ENCODE measurements around the gene LRRC55. TPM values are rescaled to one million over a fixed set of nuclear protein-coding genes. Genes with fewer than 3 reads are reported as not detected.

LRRC55 gene
- polyA plus RNA-seq, 1 experiment: not detected

GRCh38 chr11:57235761-57236703 lies 54.3 kb downstream of the LRRC55 start:
- Histone ChIP-seq H3K36me3 (ENCODE audit: control insufficient read depth, insufficient read depth, low read length) (no peaks in the 10 kb centered on the region), H3K27me3 (ENCODE audit: control insufficient read depth, insufficient read depth, low read length) (peaks cover 15% of the 10 kb centered on the region), H3K4me3 (ENCODE audit: low read depth, low read length) (no peak overlapping the region)
- POLR2A ChIA-PET: no interaction called here
- TF ChIP-seq CTCF (IDR thresholded peaks at IDR 0.05; ENCODE audit: insufficient read depth, low read depth, low read length): no peak
- CTCF ChIA-PET: interaction anchor here (7.0 kb wide), 1 partner anchor 14 kb away, joined by 64 read pairs; no protein-coding TSS in a partner anchor
- DNase-seq (ENCODE audit: low read depth): no peak

- CTCF ChIA-PET: interaction anchor here (7.0 kb wide), 1 partner anchor 13 kb away, joined by 64 read pairs; no protein-coding TSS in a partner anchor
- TF ChIP-seq CTCF (IDR thresholded peaks at IDR 0.05; ENCODE audit: insufficient read depth, low read depth, low read length): no peak
- POLR2A ChIA-PET: no interaction called here
- Histone ChIP-seq H3K27me3 (ENCODE audit: control insufficient read depth, insufficient read depth, low read length) (peaks cover 14% of the 10 kb centered on the region), H3K36me3 (ENCODE audit: control insufficient read depth, insufficient read depth, low read length) (no peaks in the 10 kb centered on the region), H3K4me3 (ENCODE audit: low read depth, low read length) (no peak within 1 kb of the TSS)
- no peak for DNase-seq (ENCODE audit: low read depth)
Measured at GRCh38 chr11:57237204-57237681, 55.5 kb downstream of the LRRC55 start, which contains the start of gene APLNR. Gene APLNR (minus strand): TSS chr11:57237250. CDS start chr11:57237004, 246 bp downstream.

- H3K4me3 ChIP-seq (ENCODE audit: low read depth, low read length): no peak overlapping the region
- ChIA-PET POLR2A (no interaction called here), CTCF (interaction anchor here (1.2 to 7.0 kb wide), 2 partner anchors 11 to 34 kb away, joined by 3 to 64 read pairs; no protein-coding TSS in a partner anchor)
- peaks cover 10% of the 10 kb centered on the region for H3K27me3 ChIP-seq (ENCODE audit: control insufficient read depth, insufficient read depth, low read length)
- TF ChIP-seq CTCF (IDR thresholded peaks at IDR 0.05; ENCODE audit: insufficient read depth, low read depth, low read length): no peak
- H3K36me3 ChIP-seq (ENCODE audit: control insufficient read depth, insufficient read depth, low read length): no peaks in the 10 kb centered on the region
- DNase-seq (ENCODE audit: low read depth): no peak
Measured at GRCh38 chr11:57239348-57239747, 57.6 kb downstream of the LRRC55 start.

GRCh38 chr11:57240007-57240406 lies 58.3 kb downstream of the LRRC55 start:
- TF ChIP-seq CTCF (IDR thresholded peaks at IDR 0.05; ENCODE audit: insufficient read depth, low read depth, low read length): no peak
- Histone ChIP-seq H3K36me3 (ENCODE audit: control insufficient read depth, insufficient read depth, low read length) (no peaks in the 10 kb centered on the region), H3K4me3 (ENCODE audit: low read depth, low read length) (no peak overlapping the region), H3K27me3 (ENCODE audit: control insufficient read depth, insufficient read depth, low read length) (peaks cover 8% of the 10 kb centered on the region)
- no peak for DNase-seq (ENCODE audit: low read depth)
- CTCF ChIA-PET: interaction anchor here (0.6 to 7.0 kb wide), 4 partner anchors 10 to 288 kb away, joined by 3 to 64 read pairs (median 3); no protein-coding TSS in a partner anchor
- POLR2A ChIA-PET: no interaction called here

GRCh38 chr11:57240757-57241156 lies 59.0 kb downstream of the LRRC55 start:
- Histone ChIP-seq H3K27me3 (ENCODE audit: control insufficient read depth, insufficient read depth, low read length) (peaks cover 8% of the 10 kb centered on the region), H3K36me3 (ENCODE audit: control insufficient read depth, insufficient read depth, low read length) (no peaks in the 10 kb centered on the region), H3K4me3 (ENCODE audit: low read depth, low read length) (no peak overlapping the region)
- POLR2A ChIA-PET: no interaction called here
- CTCF ChIA-PET: interaction anchor here (0.6 to 7.0 kb wide), 3 partner anchors 10 to 287 kb away, joined by 3 to 64 read pairs (median 3); no protein-coding TSS in a partner anchor
- DNase-seq (ENCODE audit: low read depth): no peak
- TF ChIP-seq CTCF (IDR thresholded peaks at IDR 0.05; ENCODE audit: insufficient read depth, low read depth, low read length): no peak
